GM04503 (cell line): ENCODE results near the gene NUP188.

Experiments
- DNase-seq: peaks from one replicate; pipeline ENCODE4 v3.0.0-alpha.2; 2012; ENCODE audit warnings: low read depth

NUP188 gene

GRCh38 chr9:129007766-129008468 is 60.4 kb downstream of the NUP188 start:
- no peak for DNase-seq

- no peak for DNase-seq
These were observed 61.0 kb downstream of the NUP188 start for GRCh38 chr9:129008469-129008965.

DNA sequence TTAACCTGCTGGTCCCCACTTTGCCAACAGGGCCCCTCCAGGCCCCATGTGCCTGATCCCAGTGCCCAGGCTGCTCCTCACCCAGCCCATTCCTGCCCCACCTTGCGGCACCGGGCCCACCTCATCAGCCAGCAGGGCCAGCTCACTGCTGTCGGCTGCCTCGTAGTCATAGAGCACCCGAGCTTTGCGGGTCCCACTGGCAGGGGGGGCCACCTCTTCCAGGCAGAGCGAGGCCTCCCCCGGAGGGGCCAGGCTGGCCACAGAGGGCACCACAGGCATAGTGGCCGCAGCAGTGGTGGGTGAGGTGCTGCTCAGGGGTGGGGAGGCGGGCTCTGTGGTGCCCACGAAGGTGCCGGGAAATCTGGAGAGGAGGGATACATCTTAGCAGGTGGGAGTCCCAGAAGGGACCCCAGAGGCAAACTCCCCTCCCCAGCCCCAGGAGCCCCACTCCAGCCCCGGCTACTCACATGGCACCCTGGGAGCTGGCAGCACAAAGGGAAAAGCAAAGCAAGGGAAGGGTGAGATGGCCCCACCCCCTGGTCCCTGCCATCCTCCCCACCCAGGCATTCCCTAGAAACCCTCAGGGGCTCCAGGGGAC is 61.6 kb downstream of the NUP188 start:
- no peak for DNase-seq

GRCh38 chr9:129009584-129010141 is 62.2 kb downstream of the NUP188 start:
- DNase-seq: no peak

GRCh38 chr9:129010267-129010975 is 62.9 kb downstream of the NUP188 start:
- DNase-seq: no peak

- DNase-seq: no peak
These were observed 63.7 kb downstream of the NUP188 start for GRCh38 chr9:129011170-129011569.

- no peak for DNase-seq
These were observed 64.3 kb downstream of the NUP188 start for GRCh38 chr9:129011761-129012181.

DNA sequence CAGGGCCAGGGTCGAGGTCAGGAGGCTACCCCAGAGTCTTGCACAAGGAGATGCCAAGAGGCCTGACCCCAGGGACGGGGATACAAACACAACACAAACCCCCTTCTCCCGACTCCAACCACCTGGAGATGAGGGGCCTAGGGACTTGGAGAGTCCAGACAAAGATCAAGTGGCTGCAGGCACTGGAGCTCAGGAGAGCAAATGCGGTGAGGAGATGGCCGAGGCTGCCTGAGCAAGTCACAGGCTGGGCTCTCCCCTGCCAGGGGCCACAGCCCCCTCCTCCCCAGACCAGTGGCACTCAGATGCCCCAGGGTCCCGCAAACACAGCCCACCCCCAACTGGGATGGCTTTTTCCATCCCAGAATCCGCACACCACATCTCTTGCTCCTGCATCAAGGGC is 64.8 kb downstream of the NUP188 start:
- no peak for DNase-seq

- DNase-seq: no peak
These were observed 65.5 kb downstream of the NUP188 start for GRCh38 chr9:129012893-129013448.

DNA sequence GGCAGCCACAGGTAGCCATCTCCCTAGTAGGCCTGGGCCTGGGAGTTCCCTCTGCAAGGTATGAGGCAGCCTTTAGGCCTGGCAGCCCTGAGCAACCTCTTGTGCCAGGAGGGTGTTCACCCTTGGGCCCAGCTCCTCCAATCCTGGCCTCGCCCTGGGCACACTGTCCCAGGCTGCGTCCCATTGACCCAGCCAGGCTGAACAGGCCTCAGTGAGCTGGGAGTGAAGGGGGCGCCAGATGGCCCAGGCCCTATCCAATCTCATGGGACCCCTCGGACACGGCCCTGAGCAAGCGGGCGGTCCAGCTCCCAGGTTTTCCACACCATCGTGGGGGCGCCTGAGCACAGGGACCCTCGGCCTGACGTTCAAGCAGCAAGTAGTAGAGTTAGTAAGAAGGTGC is 66.2 kb downstream of the NUP188 start:
- DNase-seq: no peak

GRCh38 chr9:129014124-129014523 is 66.6 kb downstream of the NUP188 start:
- DNase-seq: no peak

DNA sequence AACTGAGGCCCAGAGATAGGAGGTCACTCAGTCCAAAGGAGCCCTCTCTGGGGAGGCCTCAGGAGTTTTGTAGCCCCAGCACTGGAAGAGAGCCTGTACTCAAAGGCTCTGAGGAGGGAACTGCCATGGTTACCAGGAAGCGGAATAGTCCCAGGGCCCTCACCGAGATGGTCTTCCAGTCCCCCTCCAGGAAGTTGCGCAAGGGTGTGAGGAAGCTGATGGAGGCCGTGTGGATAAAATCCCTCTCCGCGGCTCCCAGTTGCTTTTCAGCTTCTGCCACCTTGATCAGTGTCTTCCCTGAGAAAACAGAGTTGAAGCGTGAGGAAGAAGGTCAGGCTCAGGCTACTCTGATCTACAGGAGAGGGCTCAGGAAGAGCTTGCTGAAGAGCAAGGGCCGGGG is 67.1 kb downstream of the NUP188 start:
- DNase-seq: no peak

DNA sequence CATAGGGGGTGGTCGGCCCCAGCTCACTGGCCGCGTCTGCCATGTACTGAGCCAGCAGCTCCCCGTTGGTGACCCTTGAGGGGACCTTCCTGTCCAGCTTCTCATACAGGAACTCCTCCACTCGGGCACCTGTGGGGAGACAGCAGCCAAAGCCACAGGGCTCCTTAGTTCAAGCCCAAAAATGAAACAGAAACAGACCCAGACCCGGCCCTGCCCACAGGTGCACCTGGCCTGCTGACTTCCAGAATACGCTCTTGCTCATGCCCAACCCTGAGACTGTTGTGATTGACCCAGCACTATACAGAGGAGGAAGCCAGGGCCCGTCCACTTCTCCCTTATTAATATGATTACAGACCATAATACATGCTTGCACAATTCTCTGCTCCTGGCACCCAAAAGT is 73.6 kb downstream of the NUP188 start:
- no peak for DNase-seq

DNA sequence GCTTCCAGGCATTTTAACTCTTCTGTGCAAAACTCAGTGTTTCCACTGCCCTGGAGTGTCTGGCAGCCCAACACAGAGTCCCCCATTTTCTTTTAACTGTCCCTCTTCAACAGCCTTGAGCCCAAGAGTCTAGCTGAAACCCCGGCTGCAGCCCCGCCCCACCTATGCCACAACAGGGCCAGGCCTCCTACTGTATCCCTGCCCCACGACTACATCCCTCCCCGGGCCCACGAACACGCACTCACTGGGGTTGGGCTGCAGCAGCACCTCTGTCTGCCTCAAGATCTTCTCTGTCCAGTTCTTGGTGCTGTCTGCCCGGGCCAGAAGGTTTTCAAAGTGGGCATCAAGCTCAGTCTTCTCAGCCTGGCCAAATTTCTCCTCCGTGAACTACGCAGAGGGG is 74.5 kb downstream of the NUP188 start:
- DNase-seq: no peak

DNA sequence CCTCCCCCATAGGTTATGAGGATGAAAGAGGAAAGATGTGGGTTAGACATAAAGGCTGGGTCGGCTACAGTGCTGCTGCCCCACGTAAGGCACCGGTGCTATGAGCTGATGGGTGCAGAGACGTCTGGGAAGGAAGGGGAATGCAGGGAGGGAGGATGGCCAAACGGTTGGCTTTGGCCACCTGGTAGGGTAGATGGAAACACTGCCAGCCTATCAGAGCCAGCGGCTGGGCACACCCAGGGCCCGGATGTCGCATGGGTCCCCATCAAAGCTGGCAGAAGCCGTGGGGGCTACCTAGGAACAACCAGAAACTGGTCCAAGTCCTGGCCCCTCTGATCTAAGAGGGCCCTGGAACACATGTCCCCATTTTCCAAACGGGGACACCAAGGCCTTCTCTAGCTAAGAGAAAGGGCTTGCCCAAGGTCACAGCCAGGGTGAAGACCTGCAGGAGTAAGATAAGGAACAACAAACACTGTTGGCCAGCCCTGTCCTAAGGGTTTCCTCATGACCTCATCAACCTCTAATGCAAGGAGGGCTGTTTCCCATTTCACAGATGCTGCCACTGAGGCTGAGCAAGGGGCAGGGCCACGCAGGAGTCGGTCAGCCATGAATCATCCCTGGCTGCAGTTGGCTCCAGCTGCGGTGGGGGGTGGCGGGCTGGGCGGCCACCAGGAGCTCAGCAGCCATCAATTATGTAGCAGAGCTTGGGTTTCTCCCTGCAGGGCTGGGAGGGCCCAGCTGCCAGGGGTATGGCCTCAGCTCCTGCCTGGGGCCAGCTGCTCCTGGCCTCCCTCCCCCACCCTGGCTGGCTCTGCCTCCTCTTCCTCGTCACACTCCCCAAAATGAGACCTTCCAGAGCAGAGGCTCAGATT is 75.8 kb downstream of the NUP188 start:
- peak; percentile 39 for DNase-seq

DNA sequence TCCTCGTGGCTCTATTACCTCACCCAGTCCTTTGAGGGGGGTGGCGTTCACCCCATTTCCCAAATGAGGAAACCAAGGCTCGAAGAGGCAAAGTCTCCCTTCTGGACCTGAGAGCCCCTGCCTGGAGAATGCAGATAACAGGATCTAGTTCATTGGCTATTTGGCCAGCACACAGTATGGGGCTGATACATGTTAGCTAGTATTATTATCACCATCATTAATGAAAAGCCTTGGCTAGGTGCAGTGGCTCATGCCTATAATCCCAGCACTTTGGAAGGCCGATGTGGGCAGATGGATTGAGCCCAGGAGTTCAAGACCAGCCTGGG is 76.4 kb downstream of the NUP188 start:
- DNase-seq: no peak

GRCh38 chr9:129026442-129027223 is 79.1 kb downstream of the NUP188 start:
- no peak for DNase-seq

GRCh38 chr9:129027224-129027684 is 79.8 kb downstream of the NUP188 start:
- DNase-seq: no peak

DNA sequence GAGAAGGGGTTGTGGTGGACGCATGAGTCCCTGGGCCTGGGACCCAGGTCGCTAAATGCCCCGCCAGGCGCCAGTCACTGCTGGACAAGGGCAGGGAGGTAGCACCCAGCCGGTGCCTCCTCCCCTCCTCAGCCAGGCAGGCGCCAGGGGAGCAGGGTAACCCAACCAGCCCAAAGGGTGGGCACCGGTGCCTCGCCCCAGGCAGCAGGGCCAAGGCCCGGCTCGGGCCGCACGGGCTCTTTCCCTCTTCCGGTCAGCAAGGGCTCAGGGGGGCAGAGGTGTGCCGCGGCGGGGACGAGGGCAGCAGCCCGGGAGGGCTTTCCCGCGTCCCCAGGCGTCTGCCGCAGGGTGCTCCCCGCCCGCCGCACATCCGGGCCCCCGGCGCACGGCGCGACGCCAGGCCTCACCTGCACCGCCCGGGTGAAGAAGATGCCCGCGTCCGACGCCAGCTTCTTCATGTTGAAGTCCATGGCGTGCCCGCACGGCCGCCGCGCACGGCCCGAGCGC is 80.2 kb downstream of the NUP188 start:
- no peak for DNase-seq

GRCh38 chr9:129028192-129028966 is 80.9 kb downstream of the NUP188 start, which contains the start of gene SH3GLB2:
Gene SH3GLB2, minus strand, starts transcription at chr9:129028331. Its CDS starts 177 bp downstream, at chr9:129028154.
- DNase-seq: peak; percentile 32
